Measurements from ENCODE around the gene PPARD.

The PPARD gene

DNA sequence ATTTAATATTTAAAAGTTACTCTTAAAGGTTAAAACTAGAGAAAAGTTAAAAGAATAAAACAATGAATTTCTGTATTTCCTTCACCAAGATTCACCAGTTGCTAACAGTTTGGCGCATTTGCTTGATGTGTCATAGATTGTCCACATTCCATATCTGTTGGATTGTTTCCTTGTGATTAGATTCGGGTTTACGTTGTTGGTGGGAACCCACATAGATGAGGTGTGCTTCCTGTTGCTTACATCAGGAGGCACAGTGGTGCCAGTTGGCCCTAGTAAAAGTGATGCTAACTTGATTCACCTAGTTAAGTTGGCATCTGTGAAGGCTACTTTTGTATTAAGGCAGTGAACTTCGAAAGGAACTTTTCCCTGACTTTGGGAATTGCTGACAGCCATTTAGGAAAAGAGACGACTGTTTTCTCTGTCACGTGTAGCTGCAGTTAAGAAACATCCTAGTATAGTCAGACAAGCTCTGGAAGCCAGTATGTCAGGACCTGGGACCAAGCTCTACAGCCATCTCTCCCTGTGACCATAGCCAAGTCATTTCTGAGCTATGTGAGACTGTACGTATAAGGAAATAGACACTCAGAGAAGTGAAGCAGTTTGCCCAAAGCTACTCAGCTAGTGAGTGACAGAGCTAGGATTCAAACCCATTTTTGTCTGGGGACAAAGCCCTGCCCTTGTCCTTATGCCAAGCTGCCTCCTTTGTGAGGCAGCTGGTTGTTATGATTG is 49.0 kb downstream of the PPARD start:
- no peak overlapping the region for H2AK5ac ChIP-seq (ENCODE audit: low read length)
- no peak for DNase-seq
- H4K5ac ChIP-seq (ENCODE audit: low read length) = no peak overlapping the region
- no peaks in the 10 kb centered on the region for H3K27me3 ChIP-seq (ENCODE audit: insufficient read depth, low read length, poor library complexity)
- H3K4ac ChIP-seq (ENCODE audit: low read depth, low read length) = no peak overlapping the region
- no peaks in the 10 kb centered on the region for H3K79me1 ChIP-seq (ENCODE audit: low read length)
- no peaks in the 10 kb centered on the region for H3K36me3 ChIP-seq (ENCODE audit: control insufficient read depth, insufficient read depth, low read length)
- H3K4me2 ChIP-seq (ENCODE audit: low read length) = no peak overlapping the region
- no CpG with 5 or more reads among the region's 7 CpGs for WGBS (ENCODE audit: extremely low coverage, insufficient coverage, low lambda C conversion rate)
- H3K4me3 ChIP-seq (ENCODE audit: low read length) = no peak overlapping the region
- no peak overlapping the region for H3K56ac ChIP-seq (ENCODE audit: low read length)
- H4K8ac ChIP-seq (ENCODE audit: low read depth, low read length) = no peak overlapping the region
- no peak overlapping the region for H3K9ac ChIP-seq (ENCODE audit: low read length)
- H3K23ac ChIP-seq (ENCODE audit: low read length) = no peak overlapping the region
- no peak overlapping the region for H2BK5ac ChIP-seq (ENCODE audit: low read length)
- no peak overlapping the region for H3K18ac ChIP-seq (ENCODE audit: low read length)
- no peak overlapping the region for H3K27ac ChIP-seq (ENCODE audit: low read depth, low read length)
- H3K4me1 ChIP-seq (ENCODE audit: control insufficient read depth, low read depth, low read length) = no peaks in the 10 kb centered on the region
- no peaks in the 10 kb centered on the region for H3K79me2 ChIP-seq (ENCODE audit: control insufficient read depth, insufficient read depth, low read length)
- no peak overlapping the region for H2BK120ac ChIP-seq (ENCODE audit: low read depth, low read length)
- no peak overlapping the region for H2BK15ac ChIP-seq (replicated peaks; ENCODE audit: low read depth)

DNA sequence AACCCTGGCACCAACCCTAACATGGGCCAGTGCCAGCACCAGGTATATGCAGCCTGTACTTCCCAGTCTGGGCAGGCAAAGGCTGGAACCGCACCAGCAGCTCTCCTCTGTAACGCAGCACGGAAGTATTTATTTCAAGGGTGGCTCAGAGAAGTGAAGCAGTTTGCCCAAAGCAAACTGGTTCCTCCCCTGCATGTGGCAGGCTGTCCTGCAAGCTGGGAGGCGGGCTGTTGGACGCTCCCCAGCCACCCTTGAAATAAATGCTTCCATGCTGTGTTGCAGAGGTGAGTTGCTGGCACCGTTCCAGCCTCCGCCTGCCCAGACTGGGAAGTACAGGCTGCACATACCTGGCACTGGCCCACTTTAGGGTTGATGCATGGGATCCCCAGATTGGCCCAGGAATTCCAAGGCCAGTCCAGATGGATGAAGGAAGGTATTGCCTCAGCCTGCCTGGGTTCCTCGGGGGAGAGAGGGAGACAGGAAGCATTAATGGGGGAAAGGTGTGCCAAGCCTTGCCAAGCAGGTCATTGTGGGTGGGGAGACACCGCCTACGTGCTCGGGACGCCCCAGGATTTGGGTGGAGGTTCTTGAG is 49.8 kb downstream of the PPARD start:
- no peaks in the 10 kb centered on the region for H3K79me2 ChIP-seq (ENCODE audit: control insufficient read depth, insufficient read depth, low read length)
- H4K8ac ChIP-seq (ENCODE audit: low read depth, low read length) = no peak overlapping the region
- H3K79me1 ChIP-seq (ENCODE audit: low read length) = no peaks in the 10 kb centered on the region
- no peak overlapping the region for H3K4me3 ChIP-seq (ENCODE audit: low read length)
- no peaks in the 10 kb centered on the region for H3K27me3 ChIP-seq (ENCODE audit: insufficient read depth, low read length, poor library complexity)
- DNase-seq = no peak
- no peak overlapping the region for H3K18ac ChIP-seq (ENCODE audit: low read length)
- peak overlapping the region; percentile 66 for H3K23ac ChIP-seq (ENCODE audit: low read length)
- no peak overlapping the region for H3K4me2 ChIP-seq (ENCODE audit: low read length)
- H2BK15ac ChIP-seq (replicated peaks; ENCODE audit: low read depth) = no peak overlapping the region
- H3K27ac ChIP-seq (ENCODE audit: low read depth, low read length) = no peak overlapping the region
- WGBS (ENCODE audit: extremely low coverage, insufficient coverage, low lambda C conversion rate) = no CpG with 5 or more reads among the region's 12 CpGs
- no peak overlapping the region for H2BK120ac ChIP-seq (ENCODE audit: low read depth, low read length)
- H3K9ac ChIP-seq (ENCODE audit: low read length) = no peak overlapping the region
- H2AK5ac ChIP-seq (ENCODE audit: low read length) = no peak overlapping the region
- H3K56ac ChIP-seq (ENCODE audit: low read length) = no peak overlapping the region
- H3K36me3 ChIP-seq (ENCODE audit: control insufficient read depth, insufficient read depth, low read length) = no peaks in the 10 kb centered on the region
- no peak overlapping the region for H2BK5ac ChIP-seq (ENCODE audit: low read length)
- H3K4me1 ChIP-seq (ENCODE audit: control insufficient read depth, low read depth, low read length) = no peaks in the 10 kb centered on the region
- no peak overlapping the region for H4K5ac ChIP-seq (ENCODE audit: low read length)
- H3K4ac ChIP-seq (ENCODE audit: low read depth, low read length) = no peak overlapping the region

- H3K4me2 ChIP-seq (ENCODE audit: low read length) = no peak overlapping the region
- no peak overlapping the region for H2AK5ac ChIP-seq (ENCODE audit: low read length)
- no peaks in the 10 kb centered on the region for H3K4me1 ChIP-seq (ENCODE audit: control insufficient read depth, low read depth, low read length)
- H3K9ac ChIP-seq (ENCODE audit: low read length) = no peak overlapping the region
- H3K4me3 ChIP-seq (ENCODE audit: low read length) = no peak overlapping the region
- no peaks in the 10 kb centered on the region for H3K79me1 ChIP-seq (ENCODE audit: low read length)
- H2BK5ac ChIP-seq (ENCODE audit: low read length) = no peak overlapping the region
- H3K79me2 ChIP-seq (ENCODE audit: control insufficient read depth, insufficient read depth, low read length) = no peaks in the 10 kb centered on the region
- H4K5ac ChIP-seq (ENCODE audit: low read length) = no peak overlapping the region
- no CpG with 5 or more reads among the region's 6 CpGs for WGBS (ENCODE audit: extremely low coverage, insufficient coverage, low lambda C conversion rate)
- H3K27me3 ChIP-seq (ENCODE audit: insufficient read depth, low read length, poor library complexity) = no peaks in the 10 kb centered on the region
- H3K18ac ChIP-seq (ENCODE audit: low read length) = no peak overlapping the region
- H3K27ac ChIP-seq (ENCODE audit: low read depth, low read length) = no peak overlapping the region
- no peak overlapping the region for H3K23ac ChIP-seq (ENCODE audit: low read length)
- no peak overlapping the region for H2BK15ac ChIP-seq (replicated peaks; ENCODE audit: low read depth)
- H3K4ac ChIP-seq (ENCODE audit: low read depth, low read length) = no peak overlapping the region
- DNase-seq = no peak
- no peak overlapping the region for H4K8ac ChIP-seq (ENCODE audit: low read depth, low read length)
- H3K56ac ChIP-seq (ENCODE audit: low read length) = no peak overlapping the region
- no peak overlapping the region for H2BK120ac ChIP-seq (ENCODE audit: low read depth, low read length)
- no peaks in the 10 kb centered on the region for H3K36me3 ChIP-seq (ENCODE audit: control insufficient read depth, insufficient read depth, low read length)
Observed at GRCh38 chr6:35392773-35393672, 50.7 kb downstream of the PPARD start.

GRCh38 chr6:35396991-35397390 is 54.6 kb downstream of the PPARD start:
- WGBS (ENCODE audit: extremely low coverage, insufficient coverage, low lambda C conversion rate) = no CpG with 5 or more reads among the region's 5 CpGs
- Histone ChIP-seq H3K56ac (ENCODE audit: low read length) (no peak overlapping the region), H4K8ac (ENCODE audit: low read depth, low read length) (no peak overlapping the region)

DNA sequence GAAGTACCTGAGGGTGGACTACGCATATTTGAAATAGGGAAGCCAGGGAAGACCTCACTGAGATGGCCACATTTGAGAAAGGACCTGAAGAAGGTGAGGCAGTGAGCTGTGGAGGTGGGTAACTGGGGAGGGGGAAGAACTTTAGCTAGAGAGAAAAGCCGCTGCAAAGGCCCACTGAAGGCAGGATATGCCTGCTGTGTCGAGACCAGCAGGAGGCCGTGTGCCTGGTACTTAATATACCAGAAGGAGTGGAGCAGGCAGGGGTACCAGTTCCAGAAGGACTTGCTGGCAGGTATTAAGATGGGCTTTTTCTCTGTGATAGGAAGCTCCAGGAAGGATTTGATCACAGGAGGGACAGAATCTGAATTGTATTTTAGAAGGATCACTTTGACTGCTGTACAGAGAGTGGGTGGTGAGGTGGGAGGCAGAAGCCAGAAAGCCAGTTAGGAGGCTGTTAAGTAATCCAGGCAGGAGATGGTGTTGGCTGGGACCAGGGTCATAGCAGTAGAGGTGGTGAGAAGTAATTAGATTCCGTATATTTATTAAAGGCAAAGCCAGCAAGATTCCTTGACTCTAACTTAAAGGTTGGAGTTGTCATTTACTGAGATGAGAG is 55.6 kb downstream of the PPARD start:
- Histone ChIP-seq H2BK5ac (ENCODE audit: low read length) (no peak overlapping the region), H3K79me2 (ENCODE audit: control insufficient read depth, insufficient read depth, low read length) (no peaks in the 10 kb centered on the region), H3K36me3 (ENCODE audit: control insufficient read depth, insufficient read depth, low read length) (no peaks in the 10 kb centered on the region), H2BK120ac (ENCODE audit: low read depth, low read length) (no peak overlapping the region), H2AK5ac (ENCODE audit: low read length) (no peak overlapping the region), H2BK15ac (replicated peaks; ENCODE audit: low read depth) (no peak overlapping the region), H3K18ac (ENCODE audit: low read length) (no peak overlapping the region), H3K4me2 (ENCODE audit: low read length) (no peak overlapping the region), H3K23ac (ENCODE audit: low read length) (no peak overlapping the region), H3K4ac (ENCODE audit: low read depth, low read length) (no peak overlapping the region), H3K56ac (ENCODE audit: low read length) (no peak overlapping the region), H3K9ac (ENCODE audit: low read length) (no peak overlapping the region), H4K8ac (ENCODE audit: low read depth, low read length) (no peak overlapping the region), H3K4me1 (ENCODE audit: control insufficient read depth, low read depth, low read length) (no peaks in the 10 kb centered on the region), H3K27me3 (ENCODE audit: insufficient read depth, low read length, poor library complexity) (no peaks in the 10 kb centered on the region), H3K27ac (ENCODE audit: low read depth, low read length) (no peak overlapping the region), H3K79me1 (ENCODE audit: low read length) (no peaks in the 10 kb centered on the region), H4K5ac (ENCODE audit: low read length) (no peak overlapping the region), H3K4me3 (ENCODE audit: low read length) (no peak overlapping the region)
- peak; percentile 34 for DNase-seq
- no CpG with 5 or more reads among the region's 5 CpGs for WGBS (ENCODE audit: extremely low coverage, insufficient coverage, low lambda C conversion rate)

More at GRCh38 chr6:35396991-35397390, 54.6 kb downstream of the PPARD start:
- no peak overlapping the region for H3K4me3 ChIP-seq (ENCODE audit: low read length)
- no peak overlapping the region for H3K23ac ChIP-seq (ENCODE audit: low read length)
- H4K5ac ChIP-seq (ENCODE audit: low read length) = no peak overlapping the region
- no peak overlapping the region for H3K4me2 ChIP-seq (ENCODE audit: low read length)
- H3K36me3 ChIP-seq (ENCODE audit: control insufficient read depth, insufficient read depth, low read length) = no peaks in the 10 kb centered on the region
- DNase-seq = no peak
- no peaks in the 10 kb centered on the region for H3K79me2 ChIP-seq (ENCODE audit: control insufficient read depth, insufficient read depth, low read length)
- no peak overlapping the region for H3K9ac ChIP-seq (ENCODE audit: low read length)
- no peak overlapping the region for H3K4ac ChIP-seq (ENCODE audit: low read depth, low read length)
- no peak overlapping the region for H2BK15ac ChIP-seq (replicated peaks; ENCODE audit: low read depth)
- H2AK5ac ChIP-seq (ENCODE audit: low read length) = no peak overlapping the region
- H3K18ac ChIP-seq (ENCODE audit: low read length) = no peak overlapping the region
- no peaks in the 10 kb centered on the region for H3K4me1 ChIP-seq (ENCODE audit: control insufficient read depth, low read depth, low read length)
- H2BK120ac ChIP-seq (ENCODE audit: low read depth, low read length) = no peak overlapping the region
- H3K27ac ChIP-seq (ENCODE audit: low read depth, low read length) = no peak overlapping the region
- H3K79me1 ChIP-seq (ENCODE audit: low read length) = no peaks in the 10 kb centered on the region
- H2BK5ac ChIP-seq (ENCODE audit: low read length) = no peak overlapping the region
- no peaks in the 10 kb centered on the region for H3K27me3 ChIP-seq (ENCODE audit: insufficient read depth, low read length, poor library complexity)
